Activated CD8-positive, alpha-beta memory T cell treated with anti-CD3 and anti-CD28 coated beads, Interleukin-2, amount 50 U/mL, for 4 hours (primary cell): Measurements from ENCODE around the gene PRND.
"Not testable (repeated sequence)": the region's sequence is repeated elsewhere in the genome, so short reads cannot be mapped to it uniquely, and the experiment has no call there.

ENCODE experiments used
- DNase-seq: peaks from one replicate; pipeline ENCODE4 v3.0.0-alpha.2; 2020

Gene PRND

GRCh38 chr20:4721719-4722118 is at the start of gene PRND:
Gene PRND, plus strand, starts transcription at chr20:4721909. Its CDS starts 2,643 bp downstream, at chr20:4724552.
- DNase-seq: no peak

GRCh38 chr20:4672948-4673347 is 48.8 kb upstream of the PRND start:
- no peak for DNase-seq

GRCh38 chr20:4673371-4674001 is 48.2 kb upstream of the PRND start:
- no peak for DNase-seq

GRCh38 chr20:4674672-4675071 is 47.0 kb upstream of the PRND start:
- no peak for DNase-seq

GRCh38 chr20:4677846-4678245 is 43.9 kb upstream of the PRND start:
- no peak for DNase-seq

- no peak for DNase-seq
Observed at GRCh38 chr20:4681401-4681800, 40.3 kb upstream of the PRND start.

GRCh38 chr20:4681991-4682401 is 39.7 kb upstream of the PRND start:
- no peak for DNase-seq

GRCh38 chr20:4682682-4683081 is 39.0 kb upstream of the PRND start:
- no peak for DNase-seq

GRCh38 chr20:4683261-4683660 is 38.4 kb upstream of the PRND start:
- no peak for DNase-seq

- DNase-seq: no peak
Observed at GRCh38 chr20:4684837-4685413, 36.8 kb upstream of the PRND start.

GRCh38 chr20:4685923-4686221 is 35.8 kb upstream of the PRND start:
- no peak for DNase-seq

GRCh38 chr20:4688305-4688704 is 33.4 kb upstream of the PRND start:
- no peak for DNase-seq

- no peak for DNase-seq
Observed at GRCh38 chr20:4689220-4689619, 32.5 kb upstream of the PRND start.

GRCh38 chr20:4691753-4692152 is 30.0 kb upstream of the PRND start:
- no peak for DNase-seq

- no peak for DNase-seq
Observed at GRCh38 chr20:4694076-4694475, 27.6 kb upstream of the PRND start.

- DNase-seq: no peak
Observed at GRCh38 chr20:4697189-4697830, 24.4 kb upstream of the PRND start.

GRCh38 chr20:4697831-4698221 is 23.9 kb upstream of the PRND start:
- no peak for DNase-seq

- no peak for DNase-seq
Observed at GRCh38 chr20:4699216-4699615, 22.5 kb upstream of the PRND start.

GRCh38 chr20:4699957-4700356 is 21.8 kb upstream of the PRND start:
- DNase-seq: no peak

GRCh38 chr20:4702562-4703280 is 19.0 kb upstream of the PRND start:
- DNase-seq: no peak

GRCh38 chr20:4703281-4703676 is 18.4 kb upstream of the PRND start:
- no peak for DNase-seq

GRCh38 chr20:4706941-4707340 is 14.8 kb upstream of the PRND start:
- not testable (repeated sequence) for DNase-seq

GRCh38 chr20:4708036-4708435 is 13.7 kb upstream of the PRND start:
- no peak for DNase-seq

GRCh38 chr20:4708856-4709255 is 12.9 kb upstream of the PRND start:
- DNase-seq: no peak
